H1 (cell line): ENCODE measurements around the gene ZNF69. TPM values are rescaled to one million over a fixed set of nuclear protein-coding genes. Genes with fewer than 3 reads are reported as not detected.

Source experiments
- ASH2L ChIP-seq: fragments of 200-600, 300-600 bp; sonication (generic); IDR thresholded peaks from one replicate; pipeline ENCODE4 v1.7.1; 2017; ENCODE audit warnings: low read length
- BACH1 ChIP-seq: IDR thresholded peaks from 2 replicates; pipeline ENCODE4 v1.6.1; 2012; ENCODE audit warnings: low read length, improper control_type of control experiment
- CBX8 ChIP-seq: fragments of 300-800, 300-1000 bp; sonication (generic); IDR thresholded peaks from 2 replicates; pipeline ENCODE4 v1.7.1; 2016; ENCODE audit warnings: low read depth, low read length, borderline replicate concordance
- CHD1 ChIP-seq: IDR thresholded peaks from 2 replicates; pipeline ENCODE4 v1.6.1; 2012; ENCODE audit warnings: low read depth, low read length, improper control_type of control experiment
- CREB1 ChIP-seq: IDR thresholded peaks from 2 replicates; pipeline ENCODE4 v1.6.1; 2012; ENCODE audit warnings: inconsistent platforms
- CTBP2 ChIP-seq: IDR thresholded peaks from 2 replicates; pipeline ENCODE4 v1.7.0; 2011; ENCODE audit warnings: borderline replicate concordance, mild to moderate bottlenecking, moderate library complexity, mixed read lengths, low read length; ENCODE audit not compliant: insufficient read depth, insufficient read length
- EGR1 ChIP-seq: IDR thresholded peaks from 2 replicates; pipeline ENCODE4 v1.6.1; 2011; ENCODE audit warnings: low read depth, low read length, borderline replicate concordance
- GABPA ChIP-seq: IDR thresholded peaks from 2 replicates; pipeline ENCODE4 v1.6.1; 2011; ENCODE audit warnings: mild to moderate bottlenecking, low read length, moderate library complexity, borderline replicate concordance; ENCODE audit not compliant: insufficient read depth
- GTF2F1 ChIP-seq: IDR thresholded peaks from 2 replicates; pipeline ENCODE4 v1.6.1; 2012; ENCODE audit warnings: low read depth, low read length, improper control_type of control experiment, borderline replicate concordance
- HDAC6 ChIP-seq: IDR thresholded peaks from one replicate; pipeline ENCODE4 v1.7.1; 2012; ENCODE audit warnings: low read depth, mild to moderate bottlenecking, inconsistent platforms, low read length, moderate library complexity
- KDM4A ChIP-seq: IDR thresholded peaks from one replicate; pipeline ENCODE4 v1.7.1; 2012; ENCODE audit warnings: low read depth, mild to moderate bottlenecking, moderate library complexity, low read length, inconsistent platforms; ENCODE audit not compliant: severe bottlenecking
- MAFK ChIP-seq: IDR thresholded peaks from 2 replicates; pipeline ENCODE4 v1.6.1; 2012; ENCODE audit warnings: low read depth, mild to moderate bottlenecking, improper control_type of control experiment, low read length
- NANOG ChIP-seq: IDR thresholded peaks from 2 replicates; pipeline ENCODE4 v1.6.1; 2011; ENCODE audit warnings: low read length, low read depth, mild to moderate bottlenecking, inconsistent platforms; ENCODE audit not compliant: insufficient read depth, poor library complexity, severe bottlenecking
- POU5F1 ChIP-seq: IDR thresholded peaks from 2 replicates; pipeline ENCODE4 v1.6.1; 2011; ENCODE audit warnings: low read depth, mild to moderate bottlenecking, low read length, moderate library complexity
- RXRA ChIP-seq: IDR thresholded peaks from 2 replicates; pipeline ENCODE4 v1.6.1; 2011; ENCODE audit warnings: low read depth, mild to moderate bottlenecking, low read length, moderate library complexity; ENCODE audit not compliant: insufficient read depth
- SAP30 ChIP-seq: fragments of 300-600 bp; sonication (generic); IDR thresholded peaks from 2 replicates; pipeline ENCODE4 v1.7.1; 2012; ENCODE audit warnings: low read length, moderate library complexity, mild to moderate bottlenecking, inconsistent platforms; ENCODE audit not compliant: insufficient read depth, insufficient replicate concordance
- SP1 ChIP-seq: IDR thresholded peaks from 2 replicates; pipeline ENCODE4 v1.6.1; 2011; ENCODE audit warnings: low read depth, low read length
- SUZ12 ChIP-seq: fragments of 200-600 bp; sonication (generic); IDR thresholded peaks from 2 replicates; pipeline ENCODE4 v1.6.1; 2012; ENCODE audit warnings: mild to moderate bottlenecking, inconsistent platforms, low read length, moderate library complexity, mixed read lengths
- TBP ChIP-seq: IDR thresholded peaks from 2 replicates; pipeline ENCODE4 v1.6.1; 2011; ENCODE audit warnings: low read depth, low read length, improper control_type of control experiment
- TEAD4 ChIP-seq: IDR thresholded peaks from 2 replicates; pipeline ENCODE4 v1.6.1; 2012; ENCODE audit warnings: low read depth, low read length, inconsistent platforms, mixed read lengths
- ZNF274 ChIP-seq: IDR thresholded peaks from 2 replicates; pipeline ENCODE4 v1.7.0; 2012; ENCODE audit warnings: low read length, borderline replicate concordance; ENCODE audit errors: extremely low read depth
- polyA plus RNA-seq, 7 experiments: library from polyadenylated mRNA; depleted of rRNA in 3 of 7; stranded (reverse) in 5 of 7; unstranded in 2 of 7; fragments of >200 nt in 5 of 7; fragments of 200-250 nt in 2 of 7; gene quantifications; 1 replicate in 5 of 7; 2 replicates in 1 of 7; 4 replicates in 1 of 7; pipeline versions ENCODE4 v1.2.1 to v1.2.3, GENCODE V29; 2011 to 2013; ENCODE audit warnings: missing spikeins in 2 of 7, mixed read lengths in 2 of 7
- total RNA-seq: library from RNA; stranded (reverse); fragmentation: NEBNext Ultra II Directional; extraction: Animal tissue kit (Norgen Biotek cat#: 25700); gene quantifications from 2 replicates; pipeline ENCODE4 v1.2.1, GENCODE V29; 2021
- TF ChIP-seq, protein P1 (sequence below): IDR thresholded peaks from 2 replicates; pipeline ENCODE4 v1.6.1; 2012; ENCODE audit warnings: inconsistent platforms

The ZNF69 gene
- total and polyA plus RNA-seq, 2 of the 8 experiments (the other 6 are each of a cell fraction or from before 2014, with no cell fraction given): 5.6 to 22.8 TPM

DNA sequence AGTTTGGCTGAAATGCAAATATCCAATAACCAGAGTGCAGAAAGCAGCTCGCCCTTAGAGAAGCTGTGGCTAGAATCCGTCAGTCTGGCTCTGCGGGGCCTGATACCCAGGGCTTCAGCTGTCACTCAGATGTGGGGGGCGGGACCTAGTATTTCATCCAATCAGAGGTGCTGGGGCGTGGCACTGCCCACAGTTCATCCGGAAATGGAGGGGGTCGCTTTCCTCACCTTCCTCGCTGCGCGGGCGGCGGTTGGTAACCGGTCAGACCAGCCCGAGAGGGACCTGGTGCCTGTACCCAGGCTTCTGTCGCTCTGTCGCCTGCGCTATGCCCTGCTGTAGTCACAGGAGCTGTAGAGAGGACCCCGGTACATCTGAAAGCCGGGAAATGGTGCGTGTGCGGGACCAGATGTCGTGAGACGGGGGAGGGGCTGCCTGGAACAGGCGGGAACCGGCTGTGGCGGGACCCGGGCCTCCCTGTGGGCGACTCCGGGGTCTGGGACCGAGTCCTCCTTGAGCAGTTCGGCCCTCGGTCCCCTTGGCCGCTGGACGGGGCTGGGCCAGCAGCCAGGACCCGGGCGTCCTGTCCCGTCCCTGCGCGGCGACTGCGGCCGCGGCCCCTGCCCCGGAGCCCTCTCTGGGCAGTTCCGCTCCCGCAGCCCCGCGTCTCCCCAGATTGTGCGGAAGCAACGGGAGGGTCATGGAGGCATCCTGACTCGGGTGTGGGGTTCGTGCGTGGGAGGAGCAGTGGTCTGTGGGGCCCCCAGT, 37.5 kb downstream of the ZNF69 start, which contains the start of gene ZNF700 (continued):
- no peak for TF ChIP-seq SAP30
- TF ChIP-seq TBP: peak; percentile 90
- TF ChIP-seq CTBP2: no peak
- no peak for TF ChIP-seq MAFK
- no peak for TF ChIP-seq CHD1
- TF ChIP-seq RXRA: no peak
- TF ChIP-seq KDM4A: peak; percentile 78
- TF ChIP-seq ASH2L: peak; percentile 81
- TF ChIP-seq, protein P1, sequence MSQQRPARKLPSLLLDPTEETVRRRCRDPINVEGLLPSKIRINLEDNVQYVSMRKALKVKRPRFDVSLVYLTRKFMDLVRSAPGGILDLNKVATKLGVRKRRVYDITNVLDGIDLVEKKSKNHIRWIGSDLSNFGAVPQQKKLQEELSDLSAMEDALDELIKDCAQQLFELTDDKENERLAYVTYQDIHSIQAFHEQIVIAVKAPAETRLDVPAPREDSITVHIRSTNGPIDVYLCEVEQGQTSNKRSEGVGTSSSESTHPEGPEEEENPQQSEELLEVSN: peak; percentile 80
- no peak for TF ChIP-seq GABPA
- no peak for TF ChIP-seq TEAD4
- TF ChIP-seq NANOG: no peak
- no peak for TF ChIP-seq GTF2F1
- TF ChIP-seq EGR1: no peak
- TF ChIP-seq BACH1: 0 out of 2 replicates have a peak, but pooled peaks have one; percentile 6
- TF ChIP-seq SP1: peak; percentile 84
- TF ChIP-seq HDAC6: no peak
- no peak for TF ChIP-seq ZNF274
- TF ChIP-seq CBX8: no peak
- no peak; the same call in 1 of the 2 replicates for TF ChIP-seq CREB1
- TF ChIP-seq POU5F1: no peak
- no peak for TF ChIP-seq SUZ12
